Transverse colon (tissue), 4 donors: Measurements from ENCODE around the gene CSAG2.
"Not testable (repeated sequence)": the region's sequence is repeated elsewhere in the genome, so short reads cannot be mapped to it uniquely, and the experiment has no call there.

Experiments used
- CTCF ChIP-seq, 5 experiments: fragments of 200-600 bp in 3 of 5; fragments of 450-650 bp in 2 of 5; sonication (generic) in 3 of 5; IDR thresholded peaks; 1 replicate in 2 of 5; 2 replicates in 3 of 5; pipeline ENCODE4 v1.5.1; 2016 to 2017; ENCODE audit warnings: antibody characterized with exemption in 5 of 5, inconsistent platforms in 3 of 5, mild to moderate bottlenecking in 2 of 5, moderate library complexity in 1 of 5
- EP300 ChIP-seq: sonication (generic); formaldehyde crosslinking; IDR thresholded peaks from one replicate; pipeline ENCODE4 v1.6.1; 2017; ENCODE audit warnings: antibody characterized with exemption, low read depth
- POLR2A ChIP-seq: fragments of 450-650 bp; IDR thresholded peaks from one replicate; pipeline ENCODE4 v1.6.1; 2016; ENCODE audit warnings: antibody characterized with exemption, mild to moderate bottlenecking, moderate library complexity
- POLR2AphosphoS5 ChIP-seq, 3 donors: sonication (generic); formaldehyde crosslinking; IDR thresholded peaks; one replicate each; pipeline ENCODE4 v1.6.1; 2016; ENCODE audit warnings: antibody characterized with exemption in 3 of 3

- TF ChIP-seq CTCF (IDR thresholded peaks at IDR 0.05); EP300; POLR2A; POLR2AphosphoS5 (IDR thresholded peaks at IDR 0.05): not testable (repeated sequence)
Measured at GRCh38 chrX:152734143-152734858, 25.2 kb upstream of the CSAG2 start.
